DND-41 (cell line): ENCODE measurements around the gene EPB41L2.

Experiments
- ATAC-seq: fragments of 200-7000 bp; cut with Tn5 transposase; 3 replicates; pipeline ENCODE4 v1.9.1; 2021; ENCODE audit warnings: low read depth; ENCODE audit not compliant: insufficient read depth
- DNase-seq: peaks from one replicate; pipeline ENCODE4 v3.0.0-alpha.2; 2020
- H2AFZ ChIP-seq: 2 replicates; pipeline ENCODE4 v1.6.0; 2012; ENCODE audit warnings: low read depth, low read length
- H3K27ac ChIP-seq: 2 replicates; pipeline ENCODE4 v1.5.1; 2012; ENCODE audit warnings: low read length, inconsistent platforms
- H3K27me3 ChIP-seq: fragments of 200-600 bp; sonication (generic); 2 replicates; pipeline ENCODE4 v1.6.0; 2012; ENCODE audit warnings: low read length, mild to moderate bottlenecking, inconsistent platforms; ENCODE audit not compliant: insufficient read depth, poor library complexity
- H3K36me3 ChIP-seq: 2 replicates; pipeline ENCODE4 v1.5.1; 2012; ENCODE audit warnings: low read length, inconsistent platforms; ENCODE audit not compliant: insufficient read depth
- H3K4me1 ChIP-seq: 2 replicates; pipeline ENCODE4 v1.5.1; 2012; ENCODE audit warnings: mild to moderate bottlenecking, low read length; ENCODE audit not compliant: insufficient read depth
- H3K4me2 ChIP-seq: 2 replicates; pipeline ENCODE4 v1.6.0; 2012; ENCODE audit warnings: mild to moderate bottlenecking, moderate library complexity, low read length, inconsistent platforms; ENCODE audit not compliant: insufficient read depth
- H3K4me3 ChIP-seq, 2 experiments: fragments of 200-600 bp in 1 of 2; shearing (Covaris generic) in 1 of 2; 2 replicates each; pipeline ENCODE4 v1.5.1; 2012 to 2016; ENCODE audit warnings: inconsistent platforms in 2 of 2, low read length in 2 of 2, mild to moderate bottlenecking in 2 of 2, low read depth in 1 of 2, moderate library complexity in 1 of 2
- H3K79me2 ChIP-seq: 2 replicates; pipeline ENCODE4 v1.6.0; 2012; ENCODE audit warnings: low read length, inconsistent platforms; ENCODE audit not compliant: insufficient read depth
- H3K9ac ChIP-seq: 2 replicates; pipeline ENCODE4 v1.6.0; 2012; ENCODE audit warnings: low read depth, mild to moderate bottlenecking, inconsistent platforms, low read length, moderate library complexity
- H3K9me3 ChIP-seq: 2 replicates; pipeline ENCODE4 v1.5.1; 2012; ENCODE audit warnings: low read length, moderate library complexity, mild to moderate bottlenecking, inconsistent platforms; ENCODE audit not compliant: insufficient read depth, severe bottlenecking
- H4K20me1 ChIP-seq: 2 replicates; pipeline ENCODE4 v1.6.0; 2012; ENCODE audit warnings: low read length; ENCODE audit not compliant: insufficient read depth
- CTCF ChIP-seq: IDR thresholded peaks from 2 replicates; pipeline ENCODE4 v1.5.1; 2012; ENCODE audit warnings: borderline replicate concordance, low read length, moderate library complexity, mild to moderate bottlenecking; ENCODE audit not compliant: poor library complexity, severe bottlenecking; ENCODE audit errors: extremely low read depth
- EZH2 ChIP-seq: IDR thresholded peaks from 3 replicates; pipeline ENCODE4 v1.6.1; 2012; ENCODE audit warnings: borderline replicate concordance, low read depth, mild to moderate bottlenecking, moderate library complexity, low read length, inconsistent platforms; ENCODE audit not compliant: severe bottlenecking

Gene EPB41L2

GRCh38 chr6:131103901-131104300 is 40.9 kb upstream of the EPB41L2 start:
- no peak for DNase-seq
- H4K20me1 ChIP-seq = no peaks in the 10 kb centered on the region
- TF ChIP-seq CTCF (no peak), EZH2 (no peak)
- H3K36me3 ChIP-seq = no peaks in the 10 kb centered on the region
- ATAC-seq = no peak
- no peak overlapping the region for H3K27ac ChIP-seq
- H3K9me3 ChIP-seq = no peaks in the 10 kb centered on the region
- no peak overlapping the region for H2AFZ ChIP-seq
- no peaks in the 10 kb centered on the region for H3K79me2 ChIP-seq
- no peaks in the 10 kb centered on the region for H3K4me1 ChIP-seq
- H3K4me3 ChIP-seq = no peak overlapping the region
- no peaks in the 10 kb centered on the region for H3K27me3 ChIP-seq
- no peak overlapping the region for H3K4me2 ChIP-seq
- no peak overlapping the region for H3K9ac ChIP-seq

- no peaks in the 10 kb centered on the region for H3K4me1 ChIP-seq
- ATAC-seq (no peak), DNase-seq (no peak)
- no peaks in the 10 kb centered on the region for H4K20me1 ChIP-seq
- no peak overlapping the region for H2AFZ ChIP-seq
- no peaks in the 10 kb centered on the region for H3K27me3 ChIP-seq
- no peak for TF ChIP-seq EZH2
- no peak for TF ChIP-seq CTCF
- no peak overlapping the region for H3K27ac ChIP-seq
- no peaks in the 10 kb centered on the region for H3K79me2 ChIP-seq
- H3K9me3 ChIP-seq = no peaks in the 10 kb centered on the region
- H3K4me2 ChIP-seq = no peak overlapping the region
- no peak overlapping the region for H3K4me3 ChIP-seq
- no peaks in the 10 kb centered on the region for H3K36me3 ChIP-seq
- no peak overlapping the region for H3K9ac ChIP-seq
Measured at GRCh38 chr6:131103296-131103695, 40.3 kb upstream of the EPB41L2 start.

- Histone ChIP-seq H3K4me1 (no peaks in the 10 kb centered on the region), H3K9ac (no peak overlapping the region), H2AFZ (no peak overlapping the region), H3K9me3 (no peaks in the 10 kb centered on the region), H3K36me3 (no peaks in the 10 kb centered on the region), H3K27ac (no peak overlapping the region), H3K4me2 (no peak overlapping the region), H3K27me3 (no peaks in the 10 kb centered on the region), H3K4me3 (no peak overlapping the region), H3K79me2 (no peaks in the 10 kb centered on the region), H4K20me1 (no peaks in the 10 kb centered on the region)
- DNase-seq (no peak), ATAC-seq (no peak)
- no peak for TF ChIP-seq CTCF
- TF ChIP-seq EZH2 = no peak
Measured at GRCh38 chr6:131101911-131102680, 39.1 kb upstream of the EPB41L2 start.
